SK-N-SH treated with all-trans-retinoic acid at 6 μM for 48 hours (cell line): ENCODE data around the gene ARHGDIB.

ENCODE experiments used
- BACH2 ChIP-seq: fragments of 250-450 bp; sonication (Bioruptor Pico); IDR thresholded peaks from 2 replicates; pipeline ENCODE4 v1.9.0; 2021; ENCODE audit warnings: mild to moderate bottlenecking, borderline replicate concordance
- TF ChIP-seq, protein P1 (sequence below): fragments of 250-450 bp; sonication (Bioruptor Pico); IDR thresholded peaks from 2 replicates; pipeline ENCODE4 v1.5.1; 2020; ENCODE audit warnings: low read depth, mild to moderate bottlenecking, moderate library complexity

DNA sequence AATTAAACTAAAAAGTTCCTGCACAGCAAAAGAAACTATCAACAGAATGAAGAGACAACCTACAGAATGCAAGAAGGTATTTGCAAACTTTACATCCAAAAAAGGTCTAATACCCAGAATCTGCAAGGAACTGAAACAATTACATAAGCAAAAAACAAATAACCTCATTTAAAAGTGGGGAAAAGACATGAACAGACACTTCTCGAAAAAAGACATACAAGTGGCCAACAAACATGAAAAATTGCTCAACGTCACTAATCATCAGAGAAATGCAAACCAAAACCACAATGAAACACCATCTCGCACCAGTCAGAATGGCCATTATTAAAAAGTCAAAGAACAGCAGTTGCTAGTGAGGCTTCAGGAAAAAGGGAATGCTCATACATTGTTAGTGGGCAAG is 26.6 kb upstream of the ARHGDIB start:
- TF ChIP-seq BACH2 (CRISPR knock-in tag): no peak
- TF ChIP-seq, protein P1, sequence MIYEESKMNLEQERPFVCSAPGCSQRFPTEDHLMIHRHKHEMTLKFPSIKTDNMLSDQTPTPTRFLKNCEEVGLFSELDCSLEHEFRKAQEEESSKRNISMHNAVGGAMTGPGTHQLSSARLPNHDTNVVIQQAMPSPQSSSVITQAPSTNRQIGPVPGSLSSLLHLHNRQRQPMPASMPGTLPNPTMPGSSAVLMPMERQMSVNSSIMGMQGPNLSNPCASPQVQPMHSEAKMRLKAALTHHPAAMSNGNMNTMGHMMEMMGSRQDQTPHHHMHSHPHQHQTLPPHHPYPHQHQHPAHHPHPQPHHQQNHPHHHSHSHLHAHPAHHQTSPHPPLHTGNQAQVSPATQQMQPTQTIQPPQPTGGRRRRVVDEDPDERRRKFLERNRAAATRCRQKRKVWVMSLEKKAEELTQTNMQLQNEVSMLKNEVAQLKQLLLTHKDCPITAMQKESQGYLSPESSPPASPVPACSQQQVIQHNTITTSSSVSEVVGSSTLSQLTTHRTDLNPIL (CRISPR knock-in tag): no peak
